CD4-positive, alpha-beta T cell treated with Interleukin-10 for 1 hour (primary cell): ENCODE results near the gene MORC4.

Experiments
- DNase-seq: peaks from one replicate; pipeline ENCODE4 v3.0.0-alpha.2; 2020

MORC4 gene

GRCh38 chrX:106905064-106905708 lies 94.8 kb downstream of the MORC4 start:
- no peak for DNase-seq

- no peak for DNase-seq
These were observed 96.0 kb downstream of the MORC4 start for GRCh38 chrX:106903856-106904528.

GRCh38 chrX:106903291-106903824 lies 96.7 kb downstream of the MORC4 start, which contains the start of gene RIPPLY1:
TSS of gene RIPPLY1 (minus strand) at chrX:106903341. CDS start at chrX:106903287, 54 bp downstream.
- no peak for DNase-seq

- DNase-seq: no peak
These were observed 97.3 kb downstream of the MORC4 start for GRCh38 chrX:106902684-106903083.

- DNase-seq: no peak
These were observed 98.2 kb downstream of the MORC4 start for GRCh38 chrX:106901781-106902219.

GRCh38 chrX:106901341-106901740 lies 98.7 kb downstream of the MORC4 start:
- DNase-seq: no peak

- no peak for DNase-seq
These were observed 100.2 kb downstream of the MORC4 start for GRCh38 chrX:106899841-106900240.

- DNase-seq: no peak
These were observed 100.7 kb downstream of the MORC4 start for GRCh38 chrX:106899276-106899675.

GRCh38 chrX:106898462-106898861 lies 101.5 kb downstream of the MORC4 start:
- DNase-seq: peak; percentile 51

- no peak for DNase-seq
These were observed 102.8 kb downstream of the MORC4 start for GRCh38 chrX:106897259-106897658.

- no peak for DNase-seq
These were observed 105.0 kb downstream of the MORC4 start for GRCh38 chrX:106894978-106895452.

- DNase-seq: peak; percentile 47
These were observed 105.6 kb downstream of the MORC4 start for GRCh38 chrX:106894392-106894909.

GRCh38 chrX:106891762-106892460 lies 108.1 kb downstream of the MORC4 start:
- DNase-seq: no peak
